PC-9 (cell line): ENCODE results near the gene POU3F1. TPM values are rescaled to one million over a fixed set of nuclear protein-coding genes. Genes with fewer than 3 reads are reported as not detected.

Experiments
- BruUV-seq: library from RNA; stranded (reverse); fragments of 400-500 nt; replicated peaks from 2 replicates; lab custom pipeline; 2021; lab: Mats Ljungman, UMichigan
- CTCF ChIA-PET: fragments of 300-600 bp; sonication (Branson Sonifier 250); formaldehyde crosslinking; loops from one replicate; lab custom pipeline; 2022; ENCODE audit warnings: antibody characterized with exemption; lab: Charles Lee
- POLR2A ChIA-PET: fragments of 300-600 bp; sonication (Branson Sonifier 250); formaldehyde crosslinking; loops from one replicate; lab custom pipeline; 2022; ENCODE audit warnings: antibody characterized with exemption; ENCODE audit not compliant: unreplicated experiment; lab: Charles Lee
- DNase-seq, 2 experiments: peaks; one replicate each; pipeline versions ENCODE4 v3.0.0 to v3.0.0-alpha.2; 2015 to 2022; ENCODE audit warnings: mixed read lengths in 1 of 2
- H2AFZ ChIP-seq: fragments of 200-600 bp; sonication (generic); 2 replicates; pipeline ENCODE4 v1.8.1; 2017; ENCODE audit warnings: antibody characterized with exemption
- H3F3A ChIP-seq: fragments of 200-600 bp; sonication (generic); 2 replicates; pipeline ENCODE4 v1.8.1; 2017; ENCODE audit warnings: antibody characterized with exemption, mild to moderate bottlenecking, low read depth; ENCODE audit not compliant: insufficient read depth
- H3K27ac ChIP-seq: fragments of 200-600 bp; sonication (generic); 2 replicates; pipeline ENCODE4 v1.6.1; 2016; ENCODE audit warnings: mixed run types
- H3K27me3 ChIP-seq: fragments of 200-600 bp; sonication (generic); 2 replicates; pipeline ENCODE4 v1.6.1; 2016; ENCODE audit warnings: low read depth, mixed run types; ENCODE audit not compliant: insufficient read depth
- H3K36me3 ChIP-seq: fragments of 200-600 bp; sonication (generic); 2 replicates; pipeline ENCODE4 v1.6.1; 2016; ENCODE audit warnings: low read depth, mixed run types
- H3K4me1 ChIP-seq: fragments of 200-600 bp; sonication (generic); replicated peaks from 2 replicates; pipeline ENCODE4 v1.6.1; 2016; ENCODE audit warnings: mixed run types; ENCODE audit not compliant: insufficient read depth
- H3K4me2 ChIP-seq: fragments of 200-600 bp; sonication (generic); 2 replicates; pipeline ENCODE4 v1.6.1; 2017; ENCODE audit warnings: mixed run types
- H3K4me3 ChIP-seq: fragments of 200-600 bp; sonication (generic); 2 replicates; pipeline ENCODE4 v1.6.1; 2016; ENCODE audit warnings: mixed run types
- H3K79me2 ChIP-seq: fragments of 200-600 bp; sonication (generic); 2 replicates; pipeline ENCODE4 v1.6.1; 2017; ENCODE audit warnings: low read depth, mixed run types
- H3K9me2 ChIP-seq: fragments of 200-600 bp; sonication (generic); 2 replicates; pipeline ENCODE4 v1.8.1; 2017; ENCODE audit warnings: mild to moderate bottlenecking; ENCODE audit not compliant: insufficient read depth
- H3K9me3 ChIP-seq: fragments of 200-600 bp; sonication (generic); 2 replicates; pipeline ENCODE4 v1.8.1; 2016; ENCODE audit warnings: low read depth; ENCODE audit not compliant: insufficient read depth
- H4K20me1 ChIP-seq: fragments of 200-600 bp; sonication (generic); 2 replicates; pipeline ENCODE4 v1.8.1; 2017; ENCODE audit not compliant: insufficient read depth
- EZH2 ChIP-seq: fragments of 200-600 bp; sonication (generic); IDR thresholded peaks from 2 replicates; pipeline ENCODE4 v1.8.0; 2017; ENCODE audit warnings: antibody characterized with exemption, low read depth
- intact Hi-C: fragments of 100-400 bp; cut with micrococcal nuclease; formaldehyde crosslinking; loops from one replicate; pipeline ENCODE4 v1.10.0; 2022; ENCODE audit not compliant: unreplicated experiment
- total RNA-seq: library from RNA; stranded (reverse); gene quantifications from 2 replicates; pipeline ENCODE4 v1.2.3, GENCODE V29; 2021
- TF ChIP-seq, protein P1 (sequence below): fragments of 200-600 bp; sonication (generic); conservative IDR thresholded peaks from 2 replicates; pipeline ENCODE4 v1.6.1; 2017; ENCODE audit warnings: mixed run types, antibody characterized with exemption, mild to moderate bottlenecking, moderate library complexity

POU3F1 gene
- total RNA-seq, 1 experiment from 2014 or later: not detected

DNA sequence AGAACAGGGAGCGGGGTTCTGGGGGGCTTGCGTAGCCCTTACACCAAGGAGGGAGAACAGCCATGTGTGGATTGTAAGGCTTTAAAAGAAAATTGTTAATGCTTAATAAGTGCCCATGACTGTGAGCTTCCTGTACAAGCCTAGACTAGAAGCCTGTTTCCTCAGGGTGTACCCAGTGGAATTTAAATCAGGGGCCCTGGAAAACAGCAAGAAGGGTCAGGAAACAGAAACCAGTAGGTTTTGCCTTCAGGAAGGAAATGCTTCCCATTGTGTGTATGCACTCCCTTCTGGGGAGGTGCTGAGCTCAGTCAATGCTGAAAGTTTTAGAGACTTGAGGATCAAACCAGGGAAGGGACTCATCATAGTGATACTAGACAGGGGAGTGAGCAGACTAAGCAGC is 21.4 kb downstream of the POU3F1 start:
- DNase-seq: no peak
- Histone ChIP-seq H3K36me3 (peaks cover 32% of the 10 kb centered on the region), H3K27ac (no peak overlapping the region), H3K4me1 (peaks cover 35% of the 10 kb centered on the region), H3K79me2 (no peaks in the 10 kb centered on the region), H2AFZ (no peak overlapping the region), H3K9me3 (no peaks in the 10 kb centered on the region), H3F3A (peaks cover 30% of the 10 kb centered on the region; the same call in 1 of the 2 replicates), H3K4me3 (no peak overlapping the region), H3K27me3 (no peaks in the 10 kb centered on the region), H3K9me2 (no peaks in the 10 kb centered on the region), H4K20me1 (no peaks in the 10 kb centered on the region), H3K4me2 (no peak overlapping the region)
- no TSS peak for BruUV-seq
- intact Hi-C loops: loop anchor here (5.0 kb wide), 3 partner anchors 112 to 1067 kb away; no protein-coding TSS in a partner anchor
- CTCF ChIA-PET: interaction anchor here (0.6 kb wide), 1 partner anchor 712 kb away, joined by 3 read pairs; no protein-coding TSS in a partner anchor
- no peak for TF ChIP-seq EZH2
- TF ChIP-seq, protein P1, sequence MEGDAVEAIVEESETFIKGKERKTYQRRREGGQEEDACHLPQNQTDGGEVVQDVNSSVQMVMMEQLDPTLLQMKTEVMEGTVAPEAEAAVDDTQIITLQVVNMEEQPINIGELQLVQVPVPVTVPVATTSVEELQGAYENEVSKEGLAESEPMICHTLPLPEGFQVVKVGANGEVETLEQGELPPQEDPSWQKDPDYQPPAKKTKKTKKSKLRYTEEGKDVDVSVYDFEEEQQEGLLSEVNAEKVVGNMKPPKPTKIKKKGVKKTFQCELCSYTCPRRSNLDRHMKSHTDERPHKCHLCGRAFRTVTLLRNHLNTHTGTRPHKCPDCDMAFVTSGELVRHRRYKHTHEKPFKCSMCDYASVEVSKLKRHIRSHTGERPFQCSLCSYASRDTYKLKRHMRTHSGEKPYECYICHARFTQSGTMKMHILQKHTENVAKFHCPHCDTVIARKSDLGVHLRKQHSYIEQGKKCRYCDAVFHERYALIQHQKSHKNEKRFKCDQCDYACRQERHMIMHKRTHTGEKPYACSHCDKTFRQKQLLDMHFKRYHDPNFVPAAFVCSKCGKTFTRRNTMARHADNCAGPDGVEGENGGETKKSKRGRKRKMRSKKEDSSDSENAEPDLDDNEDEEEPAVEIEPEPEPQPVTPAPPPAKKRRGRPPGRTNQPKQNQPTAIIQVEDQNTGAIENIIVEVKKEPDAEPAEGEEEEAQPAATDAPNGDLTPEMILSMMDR: no peak
- POLR2A ChIA-PET: no interaction called here

DNA sequence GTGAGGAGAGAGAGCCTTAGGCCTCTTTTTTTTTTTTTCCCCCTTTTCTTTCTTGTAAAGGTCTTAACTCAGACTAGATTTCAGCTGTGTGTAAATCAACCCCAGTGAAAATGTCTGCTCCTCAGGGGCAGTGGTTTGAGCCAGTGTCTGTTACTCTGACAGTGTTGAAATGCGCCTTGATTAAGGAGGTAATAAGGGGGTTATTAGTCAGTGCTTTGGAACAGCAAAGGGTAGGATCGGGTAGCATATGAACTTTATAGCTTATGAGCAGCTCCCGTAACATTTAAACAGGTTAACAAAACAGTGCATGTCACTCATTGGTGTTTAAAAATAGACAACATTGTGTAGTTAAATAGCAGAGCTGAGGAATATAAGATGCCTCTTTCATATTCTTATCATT is 23.8 kb downstream of the POU3F1 start:
- TF ChIP-seq, protein P1: no peak
- no peak for TF ChIP-seq EZH2
- ChIA-PET POLR2A (no interaction called here), CTCF (interaction anchor here (0.6 to 0.7 kb wide), 2 partner anchors 294 to 810 kb away, joined by 3 to 4 read pairs; no protein-coding TSS in a partner anchor)
- Histone ChIP-seq H3K9me2 (no peaks in the 10 kb centered on the region), H3K36me3 (peaks cover 46% of the 10 kb centered on the region), H3K27ac (no peak overlapping the region), H4K20me1 (no peaks in the 10 kb centered on the region; the same call in 1 of the 2 replicates), H2AFZ (no peak overlapping the region), H3K4me3 (no peak overlapping the region), H3K9me3 (no peaks in the 10 kb centered on the region), H3K4me2 (no peak overlapping the region), H3K79me2 (no peaks in the 10 kb centered on the region), H3F3A (peaks cover 20% of the 10 kb centered on the region; the same call in 1 of the 2 replicates), H3K4me1 (peaks cover 11% of the 10 kb centered on the region), H3K27me3 (no peaks in the 10 kb centered on the region)
- no peak for DNase-seq
- BruUV-seq: no TSS peak
- intact Hi-C loops: no loop called here

DNA sequence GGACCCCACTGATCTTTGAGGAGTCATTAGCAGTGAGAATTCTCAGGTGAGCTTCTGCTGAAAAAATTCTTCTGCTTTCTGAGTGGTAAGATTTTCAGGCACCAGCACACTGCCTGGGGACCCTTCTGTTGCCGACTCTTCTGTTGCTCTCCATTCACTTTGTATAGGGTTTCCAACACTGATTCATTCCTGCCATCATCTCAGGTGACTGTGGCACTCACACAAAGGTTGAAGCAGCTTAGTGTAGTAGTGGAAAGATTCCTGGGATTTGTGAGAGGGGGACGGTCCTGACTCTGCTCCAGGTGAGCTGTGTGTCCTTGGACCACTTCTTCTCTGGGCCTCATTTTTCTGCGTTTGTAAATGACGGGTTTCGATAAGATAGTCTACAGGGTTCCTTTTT is 24.6 kb downstream of the POU3F1 start:
- peaks cover 50% of the 10 kb centered on the region for H3K36me3 ChIP-seq
- CTCF ChIA-PET: interaction anchor here (0.6 kb wide), 1 partner anchor 798 kb away, joined by 5 read pairs; no protein-coding TSS in a partner anchor
- TF ChIP-seq, protein P1: no peak
- TF ChIP-seq EZH2: no peak
- no peaks in the 10 kb centered on the region for H3K9me3 ChIP-seq
- H3K27me3 ChIP-seq: no peaks in the 10 kb centered on the region
- H3K4me3 ChIP-seq: no peak overlapping the region
- no TSS peak for BruUV-seq
- peaks cover 3% of the 10 kb centered on the region; the same call in 1 of the 2 replicates for H3K4me1 ChIP-seq
- H3F3A ChIP-seq: peaks cover 13% of the 10 kb centered on the region; the same call in 1 of the 2 replicates
- no peak overlapping the region for H3K4me2 ChIP-seq
- 0 out of 2 replicates have a peak, but pooled peaks cover 3% of the 10 kb centered on the region for H3K79me2 ChIP-seq
- H3K9me2 ChIP-seq: no peaks in the 10 kb centered on the region
- no peak overlapping the region for H2AFZ ChIP-seq
- intact Hi-C loops: no loop called here
- DNase-seq: no peak
- no peaks in the 10 kb centered on the region; the same call in 1 of the 2 replicates for H4K20me1 ChIP-seq
- POLR2A ChIA-PET: no interaction called here
- no peak overlapping the region for H3K27ac ChIP-seq
